Kidney epithelial cell (primary cell): Measurements from ENCODE around the gene CDC45. TPM values are rescaled to one million over a fixed set of nuclear protein-coding genes. Genes with fewer than 3 reads are reported as not detected.

ENCODE experiments used
- DNase-seq: peaks from one replicate; pipeline ENCODE4 v3.0.0-alpha.2; 2010; ENCODE audit warnings: low read depth
- H3K27me3 ChIP-seq: 2 replicates; pipeline ENCODE4 v1.6.0; 2011; ENCODE audit warnings: low read length; ENCODE audit not compliant: control insufficient read depth, insufficient read depth
- H3K36me3 ChIP-seq: 2 replicates; pipeline ENCODE4 v1.5.1; 2011; ENCODE audit warnings: low read length; ENCODE audit not compliant: control insufficient read depth, insufficient read depth
- H3K4me3 ChIP-seq: 2 replicates; pipeline ENCODE4 v1.5.1; 2011; ENCODE audit warnings: low read depth, mild to moderate bottlenecking, control low read depth, low read length
- total RNA-seq: library from RNA; depleted of rRNA; stranded (reverse); fragments of >200 nt; gene quantifications from 2 replicates; pipeline ENCODE4 v1.2.3, GENCODE V29; 2015
- TF ChIP-seq, protein P1 (sequence below): IDR thresholded peaks from 2 replicates; pipeline ENCODE4 v1.5.1; 2011; ENCODE audit warnings: mild to moderate bottlenecking, moderate library complexity, low read length, control low read depth, inconsistent platforms; ENCODE audit not compliant: insufficient read depth, poor library complexity, severe bottlenecking

The CDC45 gene
- total RNA-seq, 1 donor from 2014 or later: 5.6 TPM

DNA sequence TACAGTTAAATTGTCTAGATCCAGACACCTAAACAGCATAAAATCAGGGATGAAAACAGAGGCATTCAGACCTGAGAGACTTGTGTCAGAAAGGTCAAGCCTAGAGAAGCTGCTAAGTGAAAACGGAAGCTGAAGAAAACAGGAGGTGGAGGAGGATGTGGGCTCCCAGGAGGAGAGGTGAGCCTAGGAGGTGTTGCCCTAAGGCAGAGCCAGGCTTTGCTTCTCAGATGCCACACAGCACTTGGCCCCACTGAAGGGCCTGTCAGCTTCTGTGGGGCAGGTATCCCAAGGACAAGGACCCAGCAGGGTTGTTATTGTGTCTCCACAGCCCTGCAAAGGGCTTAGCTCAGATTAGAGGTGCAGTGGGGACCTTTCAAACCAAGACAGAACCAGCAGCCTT, 15.2 kb upstream of the CDC45 start:
- TF ChIP-seq, protein P1, sequence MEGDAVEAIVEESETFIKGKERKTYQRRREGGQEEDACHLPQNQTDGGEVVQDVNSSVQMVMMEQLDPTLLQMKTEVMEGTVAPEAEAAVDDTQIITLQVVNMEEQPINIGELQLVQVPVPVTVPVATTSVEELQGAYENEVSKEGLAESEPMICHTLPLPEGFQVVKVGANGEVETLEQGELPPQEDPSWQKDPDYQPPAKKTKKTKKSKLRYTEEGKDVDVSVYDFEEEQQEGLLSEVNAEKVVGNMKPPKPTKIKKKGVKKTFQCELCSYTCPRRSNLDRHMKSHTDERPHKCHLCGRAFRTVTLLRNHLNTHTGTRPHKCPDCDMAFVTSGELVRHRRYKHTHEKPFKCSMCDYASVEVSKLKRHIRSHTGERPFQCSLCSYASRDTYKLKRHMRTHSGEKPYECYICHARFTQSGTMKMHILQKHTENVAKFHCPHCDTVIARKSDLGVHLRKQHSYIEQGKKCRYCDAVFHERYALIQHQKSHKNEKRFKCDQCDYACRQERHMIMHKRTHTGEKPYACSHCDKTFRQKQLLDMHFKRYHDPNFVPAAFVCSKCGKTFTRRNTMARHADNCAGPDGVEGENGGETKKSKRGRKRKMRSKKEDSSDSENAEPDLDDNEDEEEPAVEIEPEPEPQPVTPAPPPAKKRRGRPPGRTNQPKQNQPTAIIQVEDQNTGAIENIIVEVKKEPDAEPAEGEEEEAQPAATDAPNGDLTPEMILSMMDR: no peak
- Histone ChIP-seq H3K4me3 (no peak overlapping the region), H3K36me3 (peaks cover 7% of the 10 kb centered on the region), H3K27me3 (no peaks in the 10 kb centered on the region)
- DNase-seq: no peak

DNA sequence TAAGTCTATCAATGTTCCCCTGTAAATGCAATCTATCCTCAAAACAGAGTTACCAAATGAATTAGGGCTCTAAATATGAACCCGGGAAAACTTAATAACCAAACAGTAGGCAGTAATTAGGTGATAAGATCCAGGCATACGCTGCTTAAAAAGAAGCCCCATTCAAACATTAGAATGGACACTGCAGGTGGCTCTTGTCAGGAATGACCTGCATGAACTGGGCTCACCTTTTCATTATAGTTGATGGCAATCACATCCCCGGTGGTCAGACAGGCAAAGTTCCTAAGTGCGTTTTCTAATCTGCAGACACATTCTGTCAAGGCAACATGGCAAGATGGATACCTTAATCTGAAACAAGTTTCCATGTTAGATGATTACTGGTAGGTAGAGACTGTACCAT, 14.7 kb upstream of the CDC45 start:
- Histone ChIP-seq H3K36me3 (peaks cover 7% of the 10 kb centered on the region), H3K4me3 (no peak overlapping the region), H3K27me3 (no peaks in the 10 kb centered on the region)
- no peak for DNase-seq
- TF ChIP-seq, protein P1: no peak

DNA sequence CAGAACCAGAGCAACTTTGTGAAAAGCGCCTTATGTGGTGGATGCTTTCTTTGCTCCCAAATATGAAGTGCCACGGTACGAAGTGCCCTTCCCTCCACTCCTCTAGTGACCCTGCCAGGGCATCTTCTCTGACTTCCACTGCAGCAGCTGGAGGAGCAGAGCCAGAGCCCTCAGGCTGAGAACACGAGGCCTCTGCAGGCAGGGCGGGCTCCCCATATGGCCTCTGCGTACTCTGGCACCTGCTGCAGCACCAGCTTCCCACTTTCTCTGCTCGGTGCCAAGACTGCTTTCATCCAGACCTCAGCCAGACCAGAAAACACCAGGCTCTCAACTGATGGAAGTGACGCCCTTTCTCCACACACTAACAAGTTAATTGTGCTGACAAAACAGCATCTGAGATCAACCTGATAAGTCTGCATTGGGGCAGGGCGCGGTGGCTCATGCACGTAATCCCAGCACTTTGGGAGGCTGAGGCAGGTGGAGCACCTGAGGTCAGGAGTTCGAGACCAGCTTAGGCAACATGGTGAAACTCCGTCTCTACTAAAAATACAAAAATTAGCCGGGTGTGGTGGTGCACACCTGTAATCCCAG, 13.5 kb upstream of the CDC45 start:
- H3K36me3 ChIP-seq: peaks cover 7% of the 10 kb centered on the region
- TF ChIP-seq, protein P1: no peak
- H3K27me3 ChIP-seq: no peaks in the 10 kb centered on the region
- no peak for DNase-seq
- no peak overlapping the region for H3K4me3 ChIP-seq

DNA sequence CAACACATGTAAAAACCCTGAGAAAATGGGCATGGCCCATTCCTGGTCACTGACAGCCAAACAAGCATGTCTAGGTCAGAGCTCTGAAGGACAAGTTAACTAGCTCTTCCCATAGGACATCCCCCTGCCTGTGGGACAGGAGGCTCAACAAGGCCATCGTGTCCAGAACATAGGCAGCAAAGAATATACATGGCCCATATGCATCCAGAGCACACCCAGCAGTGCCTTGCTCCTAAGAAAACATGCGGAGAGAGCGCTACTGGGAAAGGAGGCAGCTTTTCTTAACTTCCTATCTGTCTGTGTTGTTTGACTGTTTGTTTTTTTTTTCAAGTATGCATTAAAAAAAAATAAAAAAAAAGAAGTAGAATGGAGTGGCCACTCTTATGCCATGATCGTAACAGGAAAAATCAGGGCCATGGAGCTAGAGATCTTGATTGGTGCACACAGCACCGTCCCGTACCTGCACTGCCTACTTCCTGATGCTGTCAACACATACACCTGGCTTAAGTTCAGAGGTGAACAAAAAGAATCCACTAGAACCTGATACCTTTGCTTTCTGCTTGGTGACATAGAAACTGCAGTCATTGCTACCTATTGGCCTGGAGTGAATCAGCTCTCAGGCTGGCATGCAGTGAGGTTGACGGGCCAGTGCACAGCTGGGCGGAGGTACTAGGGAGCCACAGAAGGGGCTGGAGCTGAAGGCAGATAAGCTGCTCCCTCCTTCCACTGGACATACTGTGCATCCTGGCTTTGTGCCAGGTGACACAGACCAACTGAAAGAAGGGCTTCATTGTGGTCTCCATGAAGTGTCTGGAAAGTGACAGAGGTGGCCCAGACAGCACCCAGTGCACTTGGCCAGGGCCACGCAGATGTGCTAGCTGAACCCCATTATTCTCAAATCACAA, 12.6 kb upstream of the CDC45 start:
- peaks cover 7% of the 10 kb centered on the region for H3K36me3 ChIP-seq
- H3K4me3 ChIP-seq: no peak overlapping the region
- TF ChIP-seq, protein P1: no peak
- H3K27me3 ChIP-seq: no peaks in the 10 kb centered on the region
- DNase-seq: no peak

DNA sequence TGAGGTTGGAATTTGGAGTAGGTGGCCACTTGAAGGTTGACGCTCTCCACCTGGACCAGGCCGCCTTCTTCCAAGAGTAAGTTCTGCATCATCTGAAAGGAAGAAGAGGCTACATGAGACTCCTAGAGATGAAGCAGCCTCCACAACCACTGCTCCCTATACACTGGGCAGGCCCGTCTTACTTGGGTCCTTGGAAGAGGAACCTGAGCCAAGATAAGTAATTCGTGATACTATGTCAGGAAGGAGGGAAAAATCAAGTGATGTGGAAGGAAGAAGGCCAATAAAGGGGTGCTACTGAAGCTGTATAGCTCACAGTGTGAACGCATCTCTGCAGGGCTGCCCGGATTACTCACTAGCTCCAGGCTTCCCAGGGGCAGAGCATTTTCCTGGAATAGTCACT, 11.8 kb upstream of the CDC45 start:
- Histone ChIP-seq H3K36me3 (peaks cover 7% of the 10 kb centered on the region), H3K27me3 (no peaks in the 10 kb centered on the region), H3K4me3 (no peak overlapping the region)
- DNase-seq: no peak
- TF ChIP-seq, protein P1: no peak
